ENCODE data around the gene HABP2.

Gene HABP2

DNA sequence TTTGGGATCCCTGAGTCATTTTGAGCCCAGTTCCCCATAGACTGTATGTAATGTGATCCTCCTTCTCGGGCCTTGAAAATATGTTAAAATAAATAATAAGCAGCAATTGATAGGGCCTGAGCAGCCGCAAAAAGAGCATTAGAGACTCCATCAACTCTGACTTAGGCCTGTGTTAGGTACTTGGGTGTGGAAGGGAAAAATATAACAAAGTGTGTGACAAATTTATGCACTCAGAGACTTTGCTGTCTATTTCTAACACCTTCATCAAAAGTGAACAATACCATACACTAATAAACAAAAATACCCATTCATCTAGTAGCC, 31.4 kb upstream of the HABP2 start:
- H3K27me3 Mint-ChIP-seq = peaks cover 4% of the 10 kb centered on the region
- H3K4me1 Mint-ChIP-seq (ENCODE audit: low read depth) = no peaks in the 10 kb centered on the region
- H3K27ac Mint-ChIP-seq = no peak overlapping the region
- no peak overlapping the region for H3K4me3 Mint-ChIP-seq
- no peaks in the 10 kb centered on the region for H3K9me3 Mint-ChIP-seq (ENCODE audit: low read depth)
- no peaks in the 10 kb centered on the region for H3K36me3 Mint-ChIP-seq

DNA sequence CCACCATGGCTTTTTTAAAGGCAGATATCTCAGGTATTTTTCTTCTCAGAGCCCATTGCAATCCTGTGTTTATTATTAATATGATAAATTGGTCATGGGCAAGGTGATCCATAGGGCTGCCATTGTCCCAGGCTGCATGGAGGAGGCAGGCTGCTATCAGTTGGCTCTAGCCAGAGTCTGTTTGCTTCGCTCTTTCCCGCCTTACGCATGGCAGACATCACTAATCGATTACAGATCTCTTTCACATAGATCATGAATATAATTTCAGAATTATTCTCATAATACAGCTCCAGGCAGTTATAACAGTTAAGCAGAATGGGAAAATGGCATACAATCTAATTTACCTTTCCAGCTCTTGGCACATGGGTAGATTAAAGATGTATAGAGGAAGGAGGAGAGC, 30.4 kb upstream of the HABP2 start:
- Mint-ChIP-seq H3K4me3 (no peak overlapping the region), H3K27ac (no peak overlapping the region), H3K36me3 (no peaks in the 10 kb centered on the region), H3K4me1 (ENCODE audit: low read depth) (no peaks in the 10 kb centered on the region), H3K27me3 (peaks cover 4% of the 10 kb centered on the region), H3K9me3 (ENCODE audit: low read depth) (no peaks in the 10 kb centered on the region)

DNA sequence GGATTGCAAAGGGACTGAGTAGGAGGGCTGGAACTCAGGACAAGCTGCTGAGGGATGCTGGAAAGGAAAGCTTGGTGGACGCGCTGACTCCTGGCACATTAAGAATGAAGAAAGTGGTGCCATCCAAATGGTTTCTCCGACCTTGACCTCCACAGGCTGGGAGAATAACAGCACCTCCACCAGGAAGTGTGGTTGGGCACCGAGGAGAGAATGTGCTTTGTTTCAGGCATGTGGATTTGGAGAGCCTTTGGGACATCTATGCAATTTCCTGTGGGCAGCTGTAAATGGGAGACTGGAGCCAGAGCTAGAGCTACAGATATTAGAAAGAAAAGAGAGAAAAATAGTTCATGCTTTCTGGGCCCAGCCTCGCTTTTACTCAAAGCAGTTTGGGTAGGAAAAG, 29.8 kb upstream of the HABP2 start:
- Mint-ChIP-seq H3K27me3 (peaks cover 4% of the 10 kb centered on the region), H3K4me3 (no peak overlapping the region), H3K9me3 (ENCODE audit: low read depth) (no peaks in the 10 kb centered on the region), H3K4me1 (ENCODE audit: low read depth) (no peaks in the 10 kb centered on the region), H3K36me3 (no peaks in the 10 kb centered on the region), H3K27ac (no peak overlapping the region)

DNA sequence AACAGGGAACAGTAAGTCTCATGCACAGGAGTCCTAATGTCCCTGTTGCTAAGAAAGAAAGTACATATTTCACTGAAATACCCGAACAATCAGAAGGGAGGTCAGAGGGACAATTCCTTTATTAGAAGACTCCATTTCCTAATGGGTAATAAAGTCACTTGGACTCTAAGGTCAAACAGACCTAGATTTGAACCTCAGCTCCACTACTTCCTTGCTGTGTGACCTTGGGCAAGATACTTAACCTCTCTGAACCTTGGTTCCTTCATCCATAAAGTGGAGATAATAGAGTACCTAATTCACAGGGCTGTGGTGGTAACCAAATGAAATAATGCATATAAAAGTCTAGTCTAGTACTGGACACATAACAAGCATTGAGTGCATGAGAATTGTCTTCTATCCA, 29.2 kb upstream of the HABP2 start:
- H3K27me3 Mint-ChIP-seq = peaks cover 4% of the 10 kb centered on the region
- no peak overlapping the region for H3K4me3 Mint-ChIP-seq
- H3K36me3 Mint-ChIP-seq = no peaks in the 10 kb centered on the region
- no peak overlapping the region for H3K27ac Mint-ChIP-seq
- no peaks in the 10 kb centered on the region for H3K9me3 Mint-ChIP-seq (ENCODE audit: low read depth)
- H3K4me1 Mint-ChIP-seq (ENCODE audit: low read depth) = no peaks in the 10 kb centered on the region

DNA sequence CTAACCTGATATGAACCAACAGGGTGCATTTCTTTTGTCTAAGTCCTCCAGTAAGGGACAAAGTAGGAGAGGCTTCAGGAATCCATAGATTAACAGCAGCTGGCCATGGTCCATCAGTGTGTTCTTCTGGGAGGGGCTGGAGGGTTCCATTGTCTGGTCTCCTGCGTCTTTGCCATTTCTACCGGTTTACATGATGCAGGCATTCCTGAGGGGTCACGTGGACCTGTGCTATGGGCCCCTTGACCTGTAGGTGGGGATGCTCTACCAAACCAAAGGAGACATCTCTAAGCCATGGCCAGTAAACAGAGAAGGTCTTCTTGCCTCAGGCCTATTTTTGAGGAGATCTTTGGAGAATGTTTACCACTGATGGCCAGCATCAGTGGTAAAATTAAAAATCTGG, 28.7 kb upstream of the HABP2 start:
- H3K27me3 Mint-ChIP-seq = peaks cover 4% of the 10 kb centered on the region
- no peaks in the 10 kb centered on the region for H3K9me3 Mint-ChIP-seq (ENCODE audit: low read depth)
- H3K4me3 Mint-ChIP-seq = no peak overlapping the region
- no peaks in the 10 kb centered on the region for H3K36me3 Mint-ChIP-seq
- no peaks in the 10 kb centered on the region for H3K4me1 Mint-ChIP-seq (ENCODE audit: low read depth)
- H3K27ac Mint-ChIP-seq = no peak overlapping the region

DNA sequence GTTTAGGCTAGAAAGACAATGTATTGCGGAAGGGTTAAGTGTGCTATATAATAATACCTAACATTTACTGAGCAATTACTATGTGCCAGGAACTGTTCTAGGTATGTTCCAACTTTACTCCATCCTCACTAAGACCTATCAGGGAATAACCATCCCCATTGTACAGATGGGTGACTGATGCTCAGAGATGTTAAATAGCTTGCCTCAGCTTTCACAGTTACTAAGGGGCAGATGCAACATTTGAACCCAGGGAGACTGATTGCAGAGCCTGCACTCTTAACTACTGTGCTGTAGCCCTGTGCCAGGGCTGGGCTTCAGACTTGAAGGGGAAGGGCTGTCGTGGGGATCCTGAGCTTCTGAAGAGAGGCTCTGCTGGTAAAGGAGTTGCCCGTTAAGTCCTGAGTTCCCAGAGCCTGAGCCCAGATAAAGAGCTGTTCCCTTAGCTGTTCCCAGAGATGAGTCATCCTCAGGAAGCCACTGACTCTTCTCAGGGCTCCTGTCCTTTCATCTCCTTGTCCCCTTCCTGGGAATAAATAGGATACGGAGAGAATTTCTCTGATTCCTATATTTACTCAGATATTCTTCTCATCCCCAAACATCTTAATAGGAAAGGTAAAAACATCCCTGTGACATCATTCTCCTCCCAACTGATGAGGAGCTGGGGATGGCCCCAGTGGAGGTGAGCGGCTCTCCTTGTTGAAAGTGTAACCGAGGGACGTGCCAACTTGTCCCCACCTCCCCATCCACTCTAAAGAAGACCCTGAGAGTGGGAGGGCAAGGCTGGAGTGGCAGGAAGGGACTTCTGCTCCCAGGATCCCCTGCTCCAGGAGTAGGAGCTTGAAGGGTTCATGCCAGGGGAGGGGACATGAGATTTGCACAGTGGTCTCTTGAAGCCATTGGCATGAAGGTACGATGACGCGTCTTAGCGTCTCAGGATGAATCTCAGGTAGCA, 28.0 kb upstream of the HABP2 start:
- H3K4me1 Mint-ChIP-seq (ENCODE audit: low read depth) = no peaks in the 10 kb centered on the region
- no peaks in the 10 kb centered on the region for H3K9me3 Mint-ChIP-seq (ENCODE audit: low read depth)
- no peak overlapping the region for H3K27ac Mint-ChIP-seq
- no peaks in the 10 kb centered on the region for H3K36me3 Mint-ChIP-seq
- peaks cover 4% of the 10 kb centered on the region for H3K27me3 Mint-ChIP-seq
- no peak overlapping the region for H3K4me3 Mint-ChIP-seq

DNA sequence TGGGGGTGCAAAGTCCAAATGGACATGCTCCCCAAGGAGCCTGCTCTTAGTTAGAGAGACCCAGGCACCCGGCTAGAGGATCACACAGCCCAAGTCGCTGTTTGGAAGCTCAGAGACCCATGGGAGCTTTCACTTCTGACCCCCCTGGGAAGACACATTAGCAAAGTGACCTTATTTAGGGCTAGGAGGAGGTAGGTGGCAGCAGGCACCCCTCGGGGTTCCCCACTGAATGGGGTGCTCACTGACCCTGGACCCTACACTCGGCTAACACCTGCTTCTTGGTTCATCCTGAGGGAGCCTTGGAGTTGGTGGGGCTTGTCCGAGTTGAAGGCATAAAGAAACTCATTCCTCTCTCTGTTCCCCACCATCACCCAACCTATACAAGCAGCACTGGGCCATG, 27.1 kb upstream of the HABP2 start:
- no peak overlapping the region for H3K4me3 Mint-ChIP-seq
- H3K27me3 Mint-ChIP-seq = peaks cover 4% of the 10 kb centered on the region
- H3K36me3 Mint-ChIP-seq = no peaks in the 10 kb centered on the region
- no peak overlapping the region for H3K27ac Mint-ChIP-seq
- no peaks in the 10 kb centered on the region for H3K4me1 Mint-ChIP-seq (ENCODE audit: low read depth)
- H3K9me3 Mint-ChIP-seq (ENCODE audit: low read depth) = no peaks in the 10 kb centered on the region

DNA sequence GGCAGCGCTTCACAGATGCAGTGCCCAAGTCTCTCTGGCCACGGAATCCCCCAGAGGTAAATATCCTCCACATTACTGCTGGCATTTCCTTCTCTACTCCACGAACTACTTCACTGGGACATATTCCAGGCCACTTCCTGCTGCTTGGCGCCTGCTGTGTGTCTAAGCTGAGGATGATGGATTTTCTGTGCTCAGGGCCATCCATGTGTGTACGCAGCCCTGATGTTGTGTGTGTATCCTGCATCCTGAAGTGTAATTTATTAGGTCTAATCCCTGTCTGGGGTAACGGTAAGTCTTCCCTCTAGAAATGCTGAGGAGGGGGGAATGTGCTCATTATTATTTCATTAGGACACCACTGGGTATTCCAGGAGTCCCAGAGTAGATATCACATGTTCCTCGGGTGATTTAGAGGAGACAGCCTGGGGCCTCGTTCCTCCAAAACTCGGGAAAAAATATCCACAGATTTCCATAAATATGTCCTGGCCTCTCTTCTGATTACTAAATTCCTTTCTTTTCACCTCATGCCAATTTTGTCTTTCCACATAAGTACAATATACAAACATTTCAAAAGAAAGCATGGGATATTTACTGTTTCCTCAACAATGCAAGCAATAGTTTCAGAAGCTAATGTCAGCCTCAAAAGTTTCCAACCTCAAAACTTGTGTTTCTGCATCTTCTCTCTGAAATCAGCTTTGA, 25.5 kb upstream of the HABP2 start:
- no peak overlapping the region for H3K27ac Mint-ChIP-seq
- no peak overlapping the region for H3K4me3 Mint-ChIP-seq
- H3K9me3 Mint-ChIP-seq (ENCODE audit: low read depth) = no peaks in the 10 kb centered on the region
- no peaks in the 10 kb centered on the region for H3K27me3 Mint-ChIP-seq
- no peaks in the 10 kb centered on the region for H3K36me3 Mint-ChIP-seq
- H3K4me1 Mint-ChIP-seq (ENCODE audit: low read depth) = no peaks in the 10 kb centered on the region

DNA sequence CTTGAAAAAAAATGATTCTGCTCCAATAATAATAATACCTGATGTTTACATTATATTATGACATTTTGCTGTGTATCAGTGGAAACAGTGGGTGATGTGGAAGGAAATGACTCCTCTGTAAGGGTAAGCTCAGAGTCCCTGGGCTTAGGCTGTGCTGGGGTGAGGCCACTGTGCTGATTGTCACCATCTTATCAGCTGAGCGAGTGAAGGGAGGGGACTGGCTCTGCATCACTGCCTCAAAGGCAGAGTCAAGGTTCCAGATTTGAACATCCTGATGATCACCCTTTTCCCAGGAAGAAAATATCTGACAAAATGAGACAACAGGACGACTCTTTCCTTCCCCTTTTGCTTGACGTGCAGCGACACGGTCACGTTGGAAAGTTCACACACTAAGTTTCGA, 24.0 kb upstream of the HABP2 start:
- Mint-ChIP-seq H3K27me3 (peaks cover 4% of the 10 kb centered on the region), H3K4me3 (no peak overlapping the region)

DNA sequence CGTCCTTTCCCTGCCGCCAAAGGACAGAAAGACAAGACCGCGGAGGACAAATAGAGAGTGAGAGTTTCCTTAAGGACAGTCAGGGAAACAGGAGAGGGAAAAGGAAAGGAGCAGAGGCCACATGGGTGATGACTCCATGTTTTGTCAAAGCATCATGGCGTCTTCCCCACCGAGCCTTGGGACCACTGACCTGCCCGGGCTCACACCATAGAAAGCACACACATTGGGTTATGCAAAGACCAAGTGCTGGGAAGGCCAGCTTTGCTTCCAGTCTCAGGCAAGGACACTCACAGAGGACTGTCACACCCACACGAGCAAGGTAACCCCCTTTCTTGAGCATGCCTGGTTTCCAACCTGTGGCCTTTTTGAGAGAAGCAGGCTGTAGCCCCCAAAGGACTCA, 23.3 kb upstream of the HABP2 start:
- no peak overlapping the region for H3K27ac Mint-ChIP-seq
- H3K36me3 Mint-ChIP-seq = no peaks in the 10 kb centered on the region
- H3K4me3 Mint-ChIP-seq = no peak overlapping the region
- peaks cover 4% of the 10 kb centered on the region for H3K27me3 Mint-ChIP-seq
- no peaks in the 10 kb centered on the region for H3K9me3 Mint-ChIP-seq (ENCODE audit: low read depth)
- no peaks in the 10 kb centered on the region for H3K4me1 Mint-ChIP-seq (ENCODE audit: low read depth)

More for the DNA sequence above, 24.0 kb upstream of the HABP2 start:
- Mint-ChIP-seq H3K36me3 (no peaks in the 10 kb centered on the region), H3K27ac (no peak overlapping the region), H3K9me3 (ENCODE audit: low read depth) (no peaks in the 10 kb centered on the region), H3K4me1 (ENCODE audit: low read depth) (no peaks in the 10 kb centered on the region)

DNA sequence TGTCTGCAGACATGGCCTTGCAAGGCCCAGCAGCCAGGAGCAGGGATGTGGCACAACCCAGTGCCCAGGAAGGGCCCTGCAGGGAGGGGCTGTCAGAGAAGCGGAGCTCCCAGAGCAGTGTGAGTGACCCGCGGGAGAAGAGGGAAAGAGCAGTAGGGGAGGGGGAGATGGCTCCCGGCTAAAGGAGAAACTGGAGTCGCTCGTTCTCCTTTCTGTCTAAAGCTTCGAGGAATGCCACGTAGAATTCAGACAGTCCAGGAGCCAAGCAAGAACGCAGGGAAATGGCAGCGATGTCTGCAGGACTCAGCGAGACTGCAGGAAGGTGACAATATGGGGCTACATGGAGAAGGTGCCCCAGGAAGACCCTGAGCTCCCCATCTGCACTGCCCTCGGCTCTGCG, 22.4 kb upstream of the HABP2 start:
- H3K27ac Mint-ChIP-seq = no peak overlapping the region
- no peaks in the 10 kb centered on the region for H3K36me3 Mint-ChIP-seq
- peaks cover 2% of the 10 kb centered on the region for H3K9me3 Mint-ChIP-seq (ENCODE audit: low read depth)
- H3K4me1 Mint-ChIP-seq (ENCODE audit: low read depth) = no peaks in the 10 kb centered on the region
- peaks cover 7% of the 10 kb centered on the region for H3K27me3 Mint-ChIP-seq
- H3K4me3 Mint-ChIP-seq = no peak overlapping the region

DNA sequence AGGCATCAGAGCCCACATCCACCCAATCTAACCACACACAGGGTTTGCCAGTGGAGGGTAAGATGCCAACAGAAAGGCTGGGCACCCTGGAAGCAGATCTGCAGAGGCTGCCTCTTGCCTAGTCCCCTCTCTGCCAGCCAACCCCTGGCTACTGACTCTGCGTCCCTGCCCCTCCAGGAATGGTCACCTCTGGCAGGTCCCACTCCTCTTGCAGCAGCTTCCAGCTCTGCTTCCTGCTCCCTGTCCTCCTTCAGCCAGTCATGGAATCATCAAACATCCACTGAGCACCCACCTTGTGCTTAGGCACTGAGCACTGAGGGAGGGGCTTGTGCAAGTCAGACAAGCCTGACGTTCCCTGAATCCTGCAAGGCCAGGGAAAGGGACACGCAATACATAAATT, 20.1 kb upstream of the HABP2 start:
- H3K4me1 Mint-ChIP-seq (ENCODE audit: low read depth) = no peaks in the 10 kb centered on the region
- H3K36me3 Mint-ChIP-seq = no peaks in the 10 kb centered on the region
- peaks cover 4% of the 10 kb centered on the region for H3K9me3 Mint-ChIP-seq (ENCODE audit: low read depth)
- H3K27ac Mint-ChIP-seq = no peak overlapping the region
- H3K4me3 Mint-ChIP-seq = no peak overlapping the region
- peaks cover 12% of the 10 kb centered on the region for H3K27me3 Mint-ChIP-seq

DNA sequence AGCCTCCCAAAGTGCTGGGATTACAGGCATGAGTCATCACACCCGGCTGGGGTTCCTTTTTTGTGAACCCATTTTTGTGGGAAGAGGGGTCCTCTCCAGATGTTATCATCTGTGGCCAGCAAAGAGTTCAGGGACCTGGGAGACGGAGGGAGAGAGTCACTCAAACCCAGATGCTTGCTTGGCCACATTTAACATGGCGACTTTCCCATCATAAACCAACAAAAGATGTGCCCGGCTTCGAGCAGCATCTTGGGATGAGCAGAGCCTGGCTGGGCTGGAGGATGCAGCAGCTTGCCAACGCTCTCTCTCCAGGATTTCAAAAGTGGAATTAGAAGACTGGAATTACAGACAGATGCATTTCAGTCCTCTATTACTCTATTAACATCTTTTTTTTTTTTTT, 19.1 kb upstream of the HABP2 start:
- Mint-ChIP-seq H3K4me1 (ENCODE audit: low read depth) (no peaks in the 10 kb centered on the region), H3K9me3 (ENCODE audit: low read depth) (peaks cover 4% of the 10 kb centered on the region), H3K36me3 (no peaks in the 10 kb centered on the region), H3K4me3 (no peak overlapping the region), H3K27me3 (peaks cover 12% of the 10 kb centered on the region), H3K27ac (no peak overlapping the region)

DNA sequence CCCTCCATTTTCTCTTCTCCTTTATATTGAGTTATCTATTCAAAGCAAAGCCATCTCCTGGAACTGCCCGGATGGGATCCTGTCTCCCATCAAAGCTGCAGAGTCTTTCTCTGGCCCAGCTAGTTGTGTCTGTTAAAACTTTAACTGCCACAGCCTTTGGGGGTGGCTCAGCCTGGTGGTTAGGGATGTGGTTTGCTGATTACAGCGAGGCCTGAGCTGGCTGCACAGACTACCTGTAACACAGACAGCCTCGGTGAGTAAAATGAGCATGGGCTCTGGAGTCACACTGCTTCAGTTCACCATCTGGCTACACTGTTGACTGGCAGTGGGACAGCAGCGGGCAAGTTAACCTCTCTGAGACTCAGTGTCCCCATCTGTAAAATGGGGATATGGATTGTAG, 18.4 kb upstream of the HABP2 start:
- Mint-ChIP-seq H3K27me3 (peaks cover 12% of the 10 kb centered on the region), H3K27ac (no peak overlapping the region), H3K36me3 (no peaks in the 10 kb centered on the region), H3K4me1 (ENCODE audit: low read depth) (no peaks in the 10 kb centered on the region), H3K9me3 (ENCODE audit: low read depth) (peaks cover 4% of the 10 kb centered on the region), H3K4me3 (no peak overlapping the region)

DNA sequence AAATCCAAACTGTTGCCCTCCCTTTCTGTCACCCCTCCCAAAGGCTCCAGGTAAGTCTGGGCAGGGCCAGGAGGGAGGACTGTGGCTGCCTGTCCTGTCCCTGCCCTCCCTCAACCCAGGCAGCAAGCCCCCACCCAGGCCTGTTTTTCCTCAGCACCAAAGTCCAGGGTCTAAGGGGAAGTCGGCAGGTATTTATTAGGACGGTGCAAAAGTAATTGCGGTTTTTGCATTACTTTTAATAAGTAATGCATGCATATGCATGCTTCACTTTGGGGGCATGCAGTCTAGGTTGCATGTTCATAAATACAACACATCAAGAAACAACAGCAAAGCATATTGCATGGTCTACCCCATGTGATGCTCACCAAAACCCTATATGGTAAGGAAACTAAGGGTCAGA, 15.2 kb upstream of the HABP2 start:
- H3K36me3 Mint-ChIP-seq = no peaks in the 10 kb centered on the region
- H3K9me3 Mint-ChIP-seq (ENCODE audit: low read depth) = peaks cover 4% of the 10 kb centered on the region
- peaks cover 12% of the 10 kb centered on the region for H3K27me3 Mint-ChIP-seq
- H3K4me3 Mint-ChIP-seq = no peak overlapping the region
- no peak overlapping the region for H3K27ac Mint-ChIP-seq
- no peaks in the 10 kb centered on the region for H3K4me1 Mint-ChIP-seq (ENCODE audit: low read depth)

DNA sequence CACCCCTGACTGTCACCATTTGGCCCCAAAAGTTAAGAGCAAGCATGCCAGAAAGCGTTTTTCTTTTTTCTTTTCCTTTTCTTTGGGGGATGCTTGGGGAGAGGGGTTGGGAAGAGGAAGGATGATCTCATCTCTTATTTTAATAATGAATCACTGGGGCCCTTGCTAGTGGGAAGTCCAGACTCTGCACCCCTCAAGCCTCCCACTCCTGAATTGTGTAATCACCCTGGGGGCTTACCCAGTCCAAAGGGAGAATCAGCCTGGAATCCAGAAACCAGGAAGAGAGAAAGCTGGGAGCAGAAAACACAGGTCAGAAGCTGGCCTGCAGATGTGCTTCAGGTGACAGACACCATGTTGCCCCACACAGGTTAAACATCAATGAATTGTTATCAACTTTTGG, 14.7 kb upstream of the HABP2 start:
- Mint-ChIP-seq H3K9me3 (ENCODE audit: low read depth) (peaks cover 4% of the 10 kb centered on the region), H3K4me3 (no peak overlapping the region), H3K27ac (no peak overlapping the region), H3K36me3 (no peaks in the 10 kb centered on the region), H3K4me1 (ENCODE audit: low read depth) (no peaks in the 10 kb centered on the region), H3K27me3 (peaks cover 10% of the 10 kb centered on the region)
